ENCODE data around the gene GASK1B.

Gene GASK1B

GRCh38 chr4:158186815-158187214, 14.0 kb upstream of the GASK1B start:
- no peak for DNase-seq (ENCODE audit: low read depth)

- DNase-seq (ENCODE audit: low read depth) = no peak
Measured at GRCh38 chr4:158182736-158183135, 9.9 kb upstream of the GASK1B start.

GRCh38 chr4:158181906-158182305, 9.1 kb upstream of the GASK1B start:
- DNase-seq (ENCODE audit: low read depth) = no peak

- no peak for DNase-seq (ENCODE audit: low read depth)
Measured at GRCh38 chr4:158179465-158179864, 6.6 kb upstream of the GASK1B start.

- DNase-seq (ENCODE audit: low read depth) = no peak
Measured at GRCh38 chr4:158176776-158177175, 4.0 kb upstream of the GASK1B start.

- DNase-seq (ENCODE audit: low read depth) = no peak
Measured at GRCh38 chr4:158176108-158176507, 3.3 kb upstream of the GASK1B start.

GRCh38 chr4:158170691-158171561, 1.9 kb downstream of the GASK1B start:
- no peak for DNase-seq (ENCODE audit: low read depth)

GRCh38 chr4:158169931-158170690, 2.7 kb downstream of the GASK1B start:
- DNase-seq (ENCODE audit: low read depth) = no peak

- no peak for DNase-seq (ENCODE audit: low read depth)
Measured at GRCh38 chr4:158169506-158169905, 3.3 kb downstream of the GASK1B start.

- no peak for DNase-seq (ENCODE audit: low read depth)
Measured at GRCh38 chr4:158168606-158169005, 4.2 kb downstream of the GASK1B start.

GRCh38 chr4:158166701-158167100, 6.1 kb downstream of the GASK1B start:
- DNase-seq (ENCODE audit: low read depth) = no peak

- no peak for DNase-seq (ENCODE audit: low read depth)
Measured at GRCh38 chr4:158164768-158165213, 8.0 kb downstream of the GASK1B start.

- no peak for DNase-seq (ENCODE audit: low read depth)
Measured at GRCh38 chr4:158163941-158164767, 8.7 kb downstream of the GASK1B start.

- DNase-seq (ENCODE audit: low read depth) = no peak
Measured at GRCh38 chr4:158162631-158163030, 10.2 kb downstream of the GASK1B start.

GRCh38 chr4:158161551-158162354, 11.1 kb downstream of the GASK1B start:
- no peak for DNase-seq (ENCODE audit: low read depth)

- no peak for DNase-seq (ENCODE audit: low read depth)
Measured at GRCh38 chr4:158159718-158160094, 13.1 kb downstream of the GASK1B start.

- DNase-seq (ENCODE audit: low read depth) = no peak
Measured at GRCh38 chr4:158159054-158159717, 13.6 kb downstream of the GASK1B start.

- DNase-seq (ENCODE audit: low read depth) = no peak
Measured at GRCh38 chr4:158157412-158157811, 15.4 kb downstream of the GASK1B start.

- no peak for DNase-seq (ENCODE audit: low read depth)
Measured at GRCh38 chr4:158155656-158156356, 17.0 kb downstream of the GASK1B start.

- no peak for DNase-seq (ENCODE audit: low read depth)
Measured at GRCh38 chr4:158147151-158147550, 25.7 kb downstream of the GASK1B start.
